Left ventricle myocardium superior (tissue), 1 donor: ENCODE data around the gene C12orf54. TPM values are rescaled to one million over a fixed set of nuclear protein-coding genes. Genes with fewer than 3 reads are reported as not detected.
"Not testable (repeated sequence)": the region's sequence is repeated elsewhere in the genome, so short reads cannot be mapped to it uniquely, and the experiment has no call there.

Experiments used
- ATAC-seq: fragments of 200-7000 bp; cut with Tn5 transposase; one replicate; pipeline ENCODE4 v1.9.1; 2020; ENCODE audit warnings: mild to moderate bottlenecking, moderate library complexity
- DNase-seq: peaks from one replicate; pipeline ENCODE4 v3.0.0-alpha.2; 2020
- intact Hi-C: fragments of 100-400 bp; cut with micrococcal nuclease; formaldehyde crosslinking; loops from one replicate; pipeline ENCODE4 v1.11.0; 2022
- total RNA-seq: library from RNA; stranded (reverse); fragmentation: NEBNext Ultra II Directional; extraction: Animal tissue kit (Norgen Biotek cat#: 25700); gene quantifications from one replicate; pipeline ENCODE4 v1.2.1, GENCODE V29; 2021
- donor health status: DM: no; HTN: yes; CAD: no; lungs with severe emphysema.

Gene C12orf54
- total RNA-seq, 1 donor from 2014 or later, result not detected

GRCh38 chr12:48500281-48500680, 18.0 kb downstream of the C12orf54 start:
- DNase-seq, ATAC-seq, intact Hi-C loops: not testable (repeated sequence)

- intact Hi-C loops, ATAC-seq, DNase-seq: not testable (repeated sequence)
Observed at GRCh38 chr12:48506836-48507235, 24.5 kb downstream of the C12orf54 start.

- intact Hi-C loops, result no loop called here
- DNase-seq (no peak), ATAC-seq (no peak)
Observed at GRCh38 chr12:48508987-48509386, 26.7 kb downstream of the C12orf54 start.

- DNase-seq (no peak), ATAC-seq (no peak)
- intact Hi-C loops, result no loop called here
Observed at GRCh38 chr12:48510111-48510510, 27.8 kb downstream of the C12orf54 start.

- intact Hi-C loops, result no loop called here
- ATAC-seq (no peak), DNase-seq (no peak)
Observed at GRCh38 chr12:48512855-48513254, 30.6 kb downstream of the C12orf54 start.

- ATAC-seq (no peak), DNase-seq (no peak)
- intact Hi-C loops, result no loop called here
Observed at GRCh38 chr12:48514728-48515127, 32.4 kb downstream of the C12orf54 start.

- DNase-seq, ATAC-seq, intact Hi-C loops: not testable (repeated sequence)
Observed at GRCh38 chr12:48520381-48520780, 38.1 kb downstream of the C12orf54 start.

GRCh38 chr12:48525332-48525731, 43.0 kb downstream of the C12orf54 start, which contains the start of gene OR8S1:
OR8S1 (plus strand) TSS chr12:48525632; CDS start chr12:48525632, 0 bp downstream.
- no peak for ATAC-seq
- intact Hi-C loops, result no loop called here

GRCh38 chr12:48527891-48528670, 45.8 kb downstream of the C12orf54 start:
- ATAC-seq, result no peak
- no peak for DNase-seq
- intact Hi-C loops, result no loop called here

More at GRCh38 chr12:48525332-48525731, 43.0 kb downstream of the C12orf54 start, which contains the start of gene OR8S1:
- no peak for DNase-seq

GRCh38 chr12:48532601-48533000, 50.3 kb downstream of the C12orf54 start:
- DNase-seq (no peak), ATAC-seq (no peak)
- intact Hi-C loops, result no loop called here

GRCh38 chr12:48536602-48537001, 54.3 kb downstream of the C12orf54 start:
- intact Hi-C loops, result no loop called here
- no peak for DNase-seq
- ATAC-seq, result no peak

GRCh38 chr12:48542300-48542928, 60.1 kb downstream of the C12orf54 start:
- intact Hi-C loops, result no loop called here
- DNase-seq, result no peak
- no peak for ATAC-seq

- DNase-seq (no peak), ATAC-seq (no peak)
- intact Hi-C loops, result no loop called here
Observed at GRCh38 chr12:48545833-48546469, 63.7 kb downstream of the C12orf54 start.

Other genes with a start within 250 kb of the C12orf54 start
- 16.1 TPM for gene ZNF641, start 131.6 kb upstream of the C12orf54 start, total RNA-seq
- gene ANP32D, start 9.9 kb upstream of the C12orf54 start, total RNA-seq, result not detected
- gene OR8S1, start 43.1 kb downstream of the C12orf54 start, total RNA-seq, result not detected
- not detected for gene LALBA, start 87.5 kb downstream of the C12orf54 start, total RNA-seq
- gene KANSL2, start 199.7 kb downstream of the C12orf54 start, total RNA-seq, result 22.4 TPM
- gene CCNT1, start 234.2 kb downstream of the C12orf54 start, total RNA-seq, result 16.5 TPM